ENCODE results near the gene SSBP4.

Gene SSBP4

DNA sequence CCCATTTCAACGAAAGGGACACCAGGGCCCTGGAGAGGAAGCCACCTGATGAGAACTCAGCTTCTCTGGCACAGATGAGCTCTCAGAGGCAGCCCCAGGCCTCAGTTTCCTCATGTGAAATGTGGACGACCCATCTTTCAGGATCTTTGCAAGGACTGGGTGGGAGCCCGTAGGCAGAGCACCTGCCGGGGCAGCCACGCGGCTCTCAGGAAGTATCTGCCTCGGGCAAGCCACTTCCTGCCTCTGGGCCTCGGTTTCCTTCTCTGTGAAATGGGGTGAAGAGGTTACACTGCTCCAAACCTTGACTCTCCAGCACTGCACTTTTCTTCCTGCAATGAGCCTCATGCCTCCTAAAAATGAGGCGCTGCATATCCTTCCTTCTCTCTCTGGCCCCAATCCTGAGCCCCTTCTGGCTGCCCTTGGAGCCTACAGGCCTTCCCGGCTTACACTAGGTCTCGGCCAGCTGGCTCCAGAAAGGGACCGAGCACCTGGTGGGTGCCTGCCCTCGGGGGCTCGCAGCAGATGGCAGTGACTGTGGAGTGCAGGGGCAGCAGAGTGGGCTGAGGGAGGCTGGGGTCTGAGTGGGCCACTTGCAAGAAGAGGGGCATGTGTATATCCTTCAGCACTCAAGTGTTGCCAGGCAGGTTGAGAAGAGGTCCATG lies 3.5 kb downstream of the SSBP4 start:
- DNase-seq: no peak

- no peak for DNase-seq
Measured at GRCh38 chr19:18423258-18424020, 4.2 kb downstream of the SSBP4 start.

GRCh38 chr19:18424122-18424889 lies 5.1 kb downstream of the SSBP4 start:
- no peak for DNase-seq

- no peak for DNase-seq
Measured at GRCh38 chr19:18424890-18425514, 5.8 kb downstream of the SSBP4 start.

DNA sequence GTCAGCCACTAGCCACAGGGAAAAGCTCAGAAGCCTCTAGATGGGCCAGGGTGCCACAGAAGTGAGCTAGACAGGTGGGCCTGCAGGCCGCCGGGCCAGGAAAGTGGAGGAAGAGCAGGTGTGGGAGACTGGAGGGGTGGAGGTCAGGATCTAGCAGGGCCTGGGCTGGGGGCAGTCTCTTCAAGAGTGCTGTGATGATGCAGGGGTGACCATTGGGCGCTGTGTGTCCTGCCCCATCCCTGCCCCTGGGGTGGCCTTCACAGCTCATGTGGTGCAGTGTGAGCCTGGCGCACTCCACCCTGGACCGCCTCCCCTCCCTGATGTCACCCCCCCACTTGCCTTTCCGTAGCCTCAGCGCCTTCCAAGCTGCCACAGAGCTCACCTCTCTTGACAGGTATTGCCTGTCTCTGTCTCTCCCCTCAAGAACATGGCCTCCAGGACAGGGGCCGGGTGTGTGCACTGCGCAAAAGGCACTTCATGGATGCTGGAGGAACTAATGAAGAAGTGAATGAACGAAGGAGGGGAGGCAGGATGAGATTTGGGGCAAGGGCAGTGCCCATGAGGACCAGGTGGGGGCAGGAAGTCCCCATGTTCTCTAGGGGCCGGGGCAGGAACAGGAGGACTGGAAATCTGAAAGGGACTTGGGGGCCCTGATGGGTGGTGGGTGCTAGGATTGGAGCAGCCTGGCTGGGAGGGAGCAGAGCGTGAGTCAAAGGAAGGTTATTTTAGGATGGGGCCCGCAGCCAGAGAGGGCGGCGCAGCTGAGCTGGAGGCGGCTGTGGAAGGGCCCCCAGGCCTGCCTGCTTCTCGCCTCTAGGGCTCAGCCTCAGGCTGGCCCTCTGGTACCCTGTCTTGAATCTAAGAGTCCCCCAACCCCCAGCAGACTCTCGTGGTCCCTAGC lies 6.6 kb downstream of the SSBP4 start:
- no peak for DNase-seq

DNA sequence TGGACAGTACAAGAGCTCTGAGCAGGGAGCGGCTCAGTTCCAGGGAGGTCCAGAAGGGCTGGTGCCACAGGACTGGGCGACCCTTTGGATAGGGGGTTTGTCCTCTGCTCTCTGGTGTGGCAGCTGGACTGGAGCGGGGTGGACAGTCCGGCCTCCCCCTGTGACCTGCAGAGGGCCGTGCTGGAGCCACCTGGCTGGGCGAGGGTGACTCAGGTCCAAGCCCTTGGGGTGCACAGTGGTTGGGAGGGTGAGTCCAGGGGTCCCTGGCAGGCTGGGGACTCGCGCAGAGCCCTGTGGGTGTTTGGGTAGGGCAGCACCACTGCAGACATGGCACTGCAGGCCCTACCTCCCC lies 7.2 kb downstream of the SSBP4 start:
- no peak for DNase-seq

DNA sequence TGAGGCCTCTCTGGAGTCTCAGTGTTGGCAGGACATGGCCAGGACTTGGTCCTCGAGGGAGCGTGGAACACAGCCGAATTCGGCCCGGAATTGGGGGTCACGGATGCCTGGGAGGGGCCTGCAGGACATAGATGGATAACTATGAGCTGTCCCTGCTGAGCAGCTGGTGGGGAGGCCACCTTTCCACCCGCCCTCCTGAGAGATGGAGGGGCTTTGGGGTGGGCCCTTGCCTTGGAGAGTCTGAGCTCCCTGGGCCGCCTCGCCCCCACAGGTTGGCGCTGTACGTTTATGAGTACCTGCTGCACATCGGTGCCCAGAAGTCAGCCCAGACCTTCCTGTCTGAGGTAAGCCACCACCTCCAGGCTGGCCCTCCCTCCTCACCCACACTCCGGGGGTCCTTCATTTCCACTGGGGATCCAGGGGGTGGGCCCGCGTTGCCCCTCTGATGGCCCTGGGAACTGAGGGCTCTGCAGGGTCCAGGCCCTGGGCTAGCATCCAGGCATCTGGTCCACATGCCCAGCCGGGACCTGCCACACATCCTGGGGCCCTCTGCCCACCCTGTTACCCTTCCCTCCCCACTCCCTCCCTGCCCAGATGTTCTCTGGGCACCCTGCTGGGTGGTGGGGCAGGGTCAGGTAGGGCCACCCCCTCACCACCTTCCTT lies 8.0 kb downstream of the SSBP4 start:
- no peak for DNase-seq

GRCh38 chr19:18427743-18428113 lies 8.5 kb downstream of the SSBP4 start:
- DNase-seq: no peak

- no peak for DNase-seq
Measured at GRCh38 chr19:18428173-18428786, 9.1 kb downstream of the SSBP4 start.

GRCh38 chr19:18428787-18429674 lies 9.8 kb downstream of the SSBP4 start:
- DNase-seq: peak; percentile 80

- DNase-seq: no peak
Measured at GRCh38 chr19:18429717-18430416, 10.7 kb downstream of the SSBP4 start.

GRCh38 chr19:18430417-18431144 lies 11.4 kb downstream of the SSBP4 start:
- DNase-seq: no peak

- DNase-seq: no peak
Measured at GRCh38 chr19:18431351-18432197, 12.4 kb downstream of the SSBP4 start.

GRCh38 chr19:18432275-18433014 lies 13.2 kb downstream of the SSBP4 start:
- no peak for DNase-seq

GRCh38 chr19:18433015-18433691 lies 14.0 kb downstream of the SSBP4 start:
- no peak for DNase-seq

DNA sequence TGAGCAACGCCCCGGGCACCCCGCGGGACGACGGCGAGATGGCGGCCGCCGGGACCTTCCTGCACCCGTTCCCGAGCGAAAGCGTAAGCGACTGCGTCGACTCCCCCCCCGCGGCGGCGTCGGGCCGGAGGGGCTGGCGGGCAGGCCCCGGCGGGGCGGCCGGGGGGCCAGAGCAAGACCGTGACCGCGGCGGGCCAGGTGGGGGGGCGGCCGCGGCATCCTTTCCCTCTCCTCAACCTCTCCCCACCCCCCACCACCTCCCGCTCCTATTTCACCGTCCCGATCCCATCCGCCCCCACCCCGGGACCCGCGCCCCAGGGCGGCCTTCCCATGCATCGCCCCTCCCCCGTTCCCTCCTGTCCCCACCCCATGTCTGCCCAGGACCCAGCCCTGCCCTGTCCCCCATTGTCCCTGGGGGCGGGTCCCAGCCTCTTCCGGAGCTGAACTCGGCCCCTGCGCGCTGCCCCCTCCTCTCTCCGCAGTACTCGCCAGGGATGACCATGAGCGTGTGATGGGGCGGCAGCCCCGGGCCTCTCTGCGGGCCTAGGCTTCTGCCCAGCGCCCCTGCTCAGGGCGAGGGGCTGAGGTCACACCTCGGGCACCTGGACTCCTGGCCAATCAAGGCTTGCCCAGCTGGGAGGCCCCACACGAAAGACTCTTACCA lies 14.7 kb downstream of the SSBP4 start:
- no peak for DNase-seq
